Measurements from ENCODE around the gene TMPRSS4. TPM values are rescaled to one million over a fixed set of nuclear protein-coding genes. Genes with fewer than 3 reads are reported as not detected.

The TMPRSS4 gene
- total RNA-seq, 4 donors from 2014 or later: 142 to 197 (median 161) TPM

DNA sequence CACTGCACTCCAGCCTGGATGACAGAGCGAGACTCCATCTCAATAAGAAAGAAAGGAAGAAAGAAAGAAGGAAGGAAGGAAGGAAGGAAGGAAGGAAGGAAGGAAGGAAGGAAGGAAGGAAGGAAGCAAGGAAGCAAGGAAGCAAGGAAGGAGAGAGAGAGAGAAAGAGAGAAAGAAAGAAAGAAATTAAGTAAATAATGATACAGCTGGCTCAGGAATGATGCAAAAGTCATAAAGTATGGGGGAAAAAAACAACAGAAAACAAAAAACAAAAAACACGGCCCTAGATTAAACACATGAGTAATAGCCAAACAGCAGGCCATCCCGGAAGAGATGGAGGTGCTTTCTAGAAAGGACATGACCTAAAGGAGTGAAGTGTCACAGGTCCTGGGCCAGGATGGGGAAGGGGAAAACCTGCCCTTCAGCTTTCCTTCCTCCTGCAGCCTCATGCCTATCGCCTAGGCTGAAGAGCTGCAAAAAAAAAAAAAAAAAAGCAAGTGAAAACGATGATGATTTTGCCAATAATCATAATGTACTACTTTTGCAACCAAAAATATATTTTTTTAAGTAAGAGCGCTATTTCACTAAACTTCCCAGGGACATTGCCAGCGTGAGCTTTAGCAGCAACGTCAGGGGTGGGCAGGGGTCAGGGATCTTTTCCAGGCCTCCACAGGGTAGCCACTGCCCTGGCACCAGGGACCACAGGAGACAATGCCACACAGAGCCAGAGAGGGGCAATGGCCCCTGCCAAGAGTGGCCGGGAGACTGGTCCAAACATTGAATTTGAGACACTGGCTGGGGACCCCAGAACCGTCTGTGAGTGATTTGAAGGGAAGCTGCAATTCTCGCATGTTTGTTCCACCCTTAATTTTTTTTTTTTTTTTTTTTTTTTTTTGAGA lies 28.2 kb upstream of the TMPRSS4 start:
- Histone ChIP-seq H3K4me1 (peaks cover 0 to 38% (median 12%) of the 10 kb centered on the region in 3 donors), H3K4me3 (no peak overlapping the region), H3K27ac (no peak overlapping the region), H3K36me3 (no peaks in the 10 kb centered on the region), H3K27me3 (peaks cover 0 to 53% (median 0%) of the 10 kb centered on the region in 4 donors), H3K9me3 (no peaks in the 10 kb centered on the region)
- TF ChIP-seq, protein P1, sequence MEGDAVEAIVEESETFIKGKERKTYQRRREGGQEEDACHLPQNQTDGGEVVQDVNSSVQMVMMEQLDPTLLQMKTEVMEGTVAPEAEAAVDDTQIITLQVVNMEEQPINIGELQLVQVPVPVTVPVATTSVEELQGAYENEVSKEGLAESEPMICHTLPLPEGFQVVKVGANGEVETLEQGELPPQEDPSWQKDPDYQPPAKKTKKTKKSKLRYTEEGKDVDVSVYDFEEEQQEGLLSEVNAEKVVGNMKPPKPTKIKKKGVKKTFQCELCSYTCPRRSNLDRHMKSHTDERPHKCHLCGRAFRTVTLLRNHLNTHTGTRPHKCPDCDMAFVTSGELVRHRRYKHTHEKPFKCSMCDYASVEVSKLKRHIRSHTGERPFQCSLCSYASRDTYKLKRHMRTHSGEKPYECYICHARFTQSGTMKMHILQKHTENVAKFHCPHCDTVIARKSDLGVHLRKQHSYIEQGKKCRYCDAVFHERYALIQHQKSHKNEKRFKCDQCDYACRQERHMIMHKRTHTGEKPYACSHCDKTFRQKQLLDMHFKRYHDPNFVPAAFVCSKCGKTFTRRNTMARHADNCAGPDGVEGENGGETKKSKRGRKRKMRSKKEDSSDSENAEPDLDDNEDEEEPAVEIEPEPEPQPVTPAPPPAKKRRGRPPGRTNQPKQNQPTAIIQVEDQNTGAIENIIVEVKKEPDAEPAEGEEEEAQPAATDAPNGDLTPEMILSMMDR (IDR thresholded peaks at IDR 0.05): no peak
- TF ChIP-seq POLR2A (IDR thresholded peaks at IDR 0.05): no peak
- intact Hi-C loops (cut with DNase I): no loop called here
- 66% methylated on average over 10 to 11 of the region's 11 CpGs for WGBS, 2 donors
- no peak for DNase-seq

DNA sequence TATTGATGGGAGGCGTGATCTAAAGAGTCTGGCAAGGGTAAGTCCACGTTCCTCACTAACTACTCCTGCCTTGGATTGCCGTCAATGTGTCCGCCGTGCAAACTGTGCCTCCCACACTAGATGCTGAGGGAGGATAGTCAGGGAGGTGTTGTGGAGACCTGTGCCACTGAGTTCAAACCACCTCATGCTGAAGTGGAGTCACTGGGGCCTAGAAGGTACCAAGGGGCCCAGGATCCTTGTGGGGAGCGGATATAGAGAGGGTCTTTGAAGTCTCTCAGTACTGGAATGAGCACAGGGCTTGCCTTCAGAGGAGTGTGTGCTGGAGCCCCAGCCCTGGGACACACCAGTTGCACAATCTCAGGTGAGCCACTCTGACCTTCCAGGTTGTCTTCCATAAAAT lies 27.1 kb upstream of the TMPRSS4 start:
- WGBS, 2 donors: 96 to 100% methylated on average over 5 of the region's 6 CpGs
- intact Hi-C loops (cut with DNase I): loop anchor here (5.0 kb wide), 2 partner anchors 102 to 207 kb away; no protein-coding TSS in a partner anchor
- no peak for DNase-seq

DNA sequence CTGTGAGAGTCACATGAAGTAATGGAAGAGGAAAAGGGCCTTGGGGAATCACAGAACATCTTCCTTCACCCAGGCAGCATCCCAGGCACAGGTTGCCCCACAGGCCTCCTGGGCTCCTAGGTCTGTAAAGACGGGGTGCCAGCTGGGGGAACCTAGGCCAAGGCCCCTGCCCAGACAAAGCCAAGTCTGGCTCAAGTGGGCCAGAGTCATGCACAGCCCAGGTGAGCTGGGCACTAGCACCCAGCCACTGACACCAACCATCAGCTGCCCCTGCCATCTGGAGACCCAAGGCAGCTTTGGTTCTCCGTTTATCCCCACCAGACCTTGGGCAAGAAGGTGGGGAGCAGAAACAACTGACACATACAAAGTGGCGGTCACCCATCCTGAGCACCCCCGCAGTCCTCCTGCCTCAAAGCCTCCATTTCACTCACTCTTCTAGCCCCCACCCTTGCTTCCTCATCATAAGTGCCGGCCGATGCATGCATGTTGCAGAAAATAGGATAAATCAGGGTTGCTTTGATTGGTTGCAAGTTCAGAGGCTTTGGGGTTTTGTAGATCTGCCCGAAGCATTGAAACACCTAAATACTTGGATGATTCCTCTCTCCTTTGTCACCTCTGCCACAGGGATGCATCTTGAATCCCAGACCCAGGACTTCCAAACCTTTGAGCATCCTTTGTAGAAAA lies 26.5 kb upstream of the TMPRSS4 start:
- no peak for TF ChIP-seq POLR2A (IDR thresholded peaks at IDR 0.05)
- TF ChIP-seq, protein P1 (IDR thresholded peaks at IDR 0.05): no peak
- no peak overlapping the region for H3K4me3 ChIP-seq
- WGBS, 2 donors: 91 to 92% methylated on average over 6 to 7 of the region's 7 CpGs
- intact Hi-C loops (cut with DNase I): loop anchor here (5.0 kb wide), 2 partner anchors 103 to 208 kb away; no protein-coding TSS in a partner anchor
- H3K4me1 ChIP-seq: peaks cover 0 to 33% (median 12%) of the 10 kb centered on the region in 3 donors
- no peaks in the 10 kb centered on the region for H3K36me3 ChIP-seq
- no peaks in the 10 kb centered on the region for H3K9me3 ChIP-seq
- H3K27me3 ChIP-seq: peaks cover 0 to 41% (median 0%) of the 10 kb centered on the region in 4 donors
- DNase-seq: no peak
- H3K27ac ChIP-seq: no peak overlapping the region

More for the DNA sequence above, 27.1 kb upstream of the TMPRSS4 start:
- Histone ChIP-seq H3K27ac (no peak overlapping the region), H3K36me3 (no peaks in the 10 kb centered on the region), H3K4me3 (no peak overlapping the region), H3K4me1 (peaks cover 0 to 38% (median 12%) of the 10 kb centered on the region in 3 donors), H3K9me3 (no peaks in the 10 kb centered on the region), H3K27me3 (peaks cover 0 to 44% (median 0%) of the 10 kb centered on the region in 4 donors)
- TF ChIP-seq, protein P1 (IDR thresholded peaks at IDR 0.05): no peak
- no peak for TF ChIP-seq POLR2A (IDR thresholded peaks at IDR 0.05)

DNA sequence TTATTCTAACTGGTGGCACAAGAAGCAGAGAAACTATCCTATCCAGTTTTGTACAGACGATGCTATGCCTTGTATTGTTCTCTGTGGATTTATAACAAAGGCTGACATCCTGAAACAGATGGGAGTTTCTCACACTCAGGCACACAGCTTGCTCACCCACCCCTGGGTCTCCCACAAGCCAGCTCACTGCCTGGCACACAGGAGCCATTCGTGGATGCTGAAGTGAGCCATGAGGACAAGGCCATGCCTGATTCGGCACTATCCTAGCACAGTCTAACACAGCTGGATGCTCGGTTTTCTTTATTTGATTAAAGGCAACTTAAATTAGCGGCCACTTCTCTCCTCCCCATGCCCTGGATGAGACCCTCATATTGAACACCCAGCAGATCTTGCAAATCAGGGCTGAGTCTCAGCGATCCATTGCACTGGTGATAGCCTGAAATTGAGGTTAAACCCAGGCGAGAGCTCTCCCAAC lies 25.7 kb upstream of the TMPRSS4 start:
- Histone ChIP-seq H3K27me3 (peaks cover 0 to 35% (median 0%) of the 10 kb centered on the region in 4 donors), H3K36me3 (no peaks in the 10 kb centered on the region), H3K27ac (no peak overlapping the region), H3K4me1 (peaks cover 0 to 24% (median 5%) of the 10 kb centered on the region in 3 donors), H3K4me3 (no peak overlapping the region), H3K9me3 (no peaks in the 10 kb centered on the region)
- no peak for DNase-seq
- WGBS, 2 donors: 62 to 71% methylated on average over 4 to 7 of the region's 7 CpGs
- intact Hi-C loops (cut with DNase I): loop anchor here (5.0 kb wide), 2 partner anchors 104 to 209 kb away; no protein-coding TSS in a partner anchor
- TF ChIP-seq POLR2A (IDR thresholded peaks at IDR 0.05): no peak
- TF ChIP-seq, protein P1 (IDR thresholded peaks at IDR 0.05): no peak

Measured in esophagus squamous epithelium (tissue), 5 donors.